GM12891 (cell line): ENCODE measurements around the gene ZNF79.

Experiments used
- POLR2A ChIP-seq: IDR thresholded peaks from 2 replicates; pipeline ENCODE4 v1.6.1; 2011; ENCODE audit warnings: low read depth, low read length, control low read depth
- TAF1 ChIP-seq: IDR thresholded peaks from 2 replicates; pipeline ENCODE4 v1.6.1; 2011; ENCODE audit warnings: low read depth, low read length, control low read depth

- TF ChIP-seq POLR2A: no peak
- TF ChIP-seq TAF1: no peak
Measured at GRCh38 chr9:127463382-127463781, 39.2 kb downstream of the ZNF79 start.
